AG10803 (cell line): Measurements from ENCODE around the gene OGDHL.

ENCODE experiments used
- DNase-seq: peaks from one replicate; pipeline ENCODE4 v3.0.0; 2010; ENCODE audit warnings: low read depth
- H3K4me3 ChIP-seq: 2 replicates; pipeline ENCODE4 v1.5.1; 2011; ENCODE audit warnings: mild to moderate bottlenecking, low read length, control low read depth
- CTCF ChIP-seq: conservative IDR thresholded peaks from 2 replicates; pipeline ENCODE4 v1.5.1; 2011; ENCODE audit warnings: mild to moderate bottlenecking, low read length, control low read depth, inconsistent platforms

Gene OGDHL

GRCh38 chr10:49707585-49707984 lies 54.5 kb downstream of the OGDHL start:
- no peak for DNase-seq
- TF ChIP-seq CTCF = no peak
- H3K4me3 ChIP-seq = no peak overlapping the region

DNA sequence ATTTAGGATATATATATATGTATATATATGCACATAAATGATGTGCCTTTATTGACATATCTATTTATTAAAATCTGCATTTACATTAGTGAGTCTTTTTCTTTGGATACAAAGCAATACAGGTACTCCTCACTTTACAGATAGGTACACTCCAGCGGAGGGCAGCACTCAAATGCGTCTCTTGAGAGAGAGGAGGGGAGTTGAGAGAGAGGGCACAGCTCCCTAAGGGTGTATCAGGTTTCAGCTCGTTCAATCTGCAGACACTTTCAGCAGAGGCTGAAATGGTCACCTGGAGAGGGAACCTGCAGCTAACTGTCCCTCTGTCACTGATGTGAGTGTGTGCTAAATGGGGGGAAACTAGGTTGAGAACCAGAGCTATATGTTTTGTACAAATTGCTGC lies 61.1 kb downstream of the OGDHL start:
- TF ChIP-seq CTCF = no peak
- no peak overlapping the region for H3K4me3 ChIP-seq
- no peak for DNase-seq

DNA sequence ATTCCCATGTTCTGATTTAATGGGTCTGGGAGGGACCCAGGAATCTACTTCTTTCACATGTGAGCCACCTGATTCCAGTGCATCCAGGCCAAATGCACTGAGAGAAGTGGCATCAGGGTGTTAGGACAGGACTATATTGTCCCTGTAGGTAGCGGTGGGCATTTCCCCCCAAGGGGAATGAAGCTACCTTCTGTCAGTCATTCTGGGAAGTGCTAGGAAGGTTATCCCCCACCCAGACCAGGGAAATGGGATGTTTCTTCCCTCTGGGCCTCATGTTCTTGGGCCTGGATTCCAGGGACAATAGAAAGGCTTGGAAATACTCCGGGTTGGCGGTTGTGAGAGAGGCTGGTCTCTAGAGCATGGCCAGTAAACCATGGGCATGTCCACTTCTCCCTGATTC lies 61.9 kb downstream of the OGDHL start:
- TF ChIP-seq CTCF = no peak
- H3K4me3 ChIP-seq = no peak overlapping the region
- DNase-seq = no peak

GRCh38 chr10:49698679-49699078 lies 63.4 kb downstream of the OGDHL start:
- no peak overlapping the region for H3K4me3 ChIP-seq
- DNase-seq = no peak
- no peak for TF ChIP-seq CTCF

- DNase-seq = no peak
- TF ChIP-seq CTCF = no peak
- no peak overlapping the region for H3K4me3 ChIP-seq
Observed at GRCh38 chr10:49696311-49696710, 65.8 kb downstream of the OGDHL start.

GRCh38 chr10:49694466-49694865 lies 67.7 kb downstream of the OGDHL start:
- no peak for DNase-seq
- no peak for TF ChIP-seq CTCF

DNA sequence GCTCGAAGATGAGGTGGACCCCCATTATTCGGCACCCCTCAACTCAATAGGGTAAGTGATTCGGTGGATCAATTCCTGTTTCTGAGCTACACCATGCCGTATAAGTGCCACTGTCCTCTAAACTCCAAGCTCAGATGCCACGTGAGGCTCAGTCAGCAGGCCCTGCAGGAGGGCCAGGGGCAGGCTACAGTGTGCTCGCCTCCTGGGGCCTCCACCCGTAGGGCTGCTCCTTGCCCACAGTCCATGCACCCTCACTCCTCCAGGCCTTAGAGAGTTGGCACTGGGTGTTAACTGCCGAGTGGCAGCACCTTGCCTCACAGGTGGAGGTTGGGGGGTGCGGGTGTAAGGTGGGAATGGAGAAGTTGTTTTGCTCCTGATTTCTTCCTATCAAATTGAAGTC lies 70.5 kb downstream of the OGDHL start:
- TF ChIP-seq CTCF = no peak
- no peak overlapping the region for H3K4me3 ChIP-seq
- DNase-seq = no peak

More at GRCh38 chr10:49694466-49694865, 67.7 kb downstream of the OGDHL start:
- H3K4me3 ChIP-seq = no peak overlapping the region
